GM19463 (cell line): ENCODE results near the gene SHROOM1.
"Not testable (repeated sequence)": the region's sequence is repeated elsewhere in the genome, so short reads cannot be mapped to it uniquely, and the experiment has no call there.

Experiments used
- ATAC-seq: cut with Tn5 transposase; IDR thresholded peaks from one replicate; pipeline ENCODE4 v1.9.1; 2021; ENCODE audit warnings: mild to moderate bottlenecking, moderate library complexity; ENCODE audit not compliant: unreplicated experiment

The SHROOM1 gene

GRCh38 chr5:132808448-132808847, 22.0 kb downstream of the SHROOM1 start:
- ATAC-seq, result no peak

GRCh38 chr5:132807163-132807838, 23.1 kb downstream of the SHROOM1 start:
- ATAC-seq, result peak; percentile 54

- ATAC-seq, result not testable (repeated sequence)
Observed at GRCh38 chr5:132806804-132807162, 23.7 kb downstream of the SHROOM1 start.

GRCh38 chr5:132805872-132806271, 24.6 kb downstream of the SHROOM1 start:
- ATAC-seq, result not testable (repeated sequence)

- ATAC-seq, result not testable (repeated sequence)
Observed at GRCh38 chr5:132804219-132804618, 26.2 kb downstream of the SHROOM1 start.

- not testable (repeated sequence) for ATAC-seq
Observed at GRCh38 chr5:132802685-132803066, 27.8 kb downstream of the SHROOM1 start.

- ATAC-seq, result no peak
Observed at GRCh38 chr5:132802044-132802684, 28.3 kb downstream of the SHROOM1 start.

- ATAC-seq, result no peak
Observed at GRCh38 chr5:132800545-132800944, 29.9 kb downstream of the SHROOM1 start.

GRCh38 chr5:132799392-132799791, 31.1 kb downstream of the SHROOM1 start:
- ATAC-seq, result no peak

- ATAC-seq, result no peak
Observed at GRCh38 chr5:132797651-132798050, 32.8 kb downstream of the SHROOM1 start.

- ATAC-seq, result no peak
Observed at GRCh38 chr5:132791026-132791425, 39.4 kb downstream of the SHROOM1 start.

- ATAC-seq, result no peak
Observed at GRCh38 chr5:132790201-132790865, 40.1 kb downstream of the SHROOM1 start.

- ATAC-seq, result no peak
Observed at GRCh38 chr5:132788990-132789886, 41.2 kb downstream of the SHROOM1 start.

GRCh38 chr5:132788508-132788907, 41.9 kb downstream of the SHROOM1 start:
- no peak for ATAC-seq

GRCh38 chr5:132787076-132787475, 43.4 kb downstream of the SHROOM1 start:
- no peak for ATAC-seq

GRCh38 chr5:132785864-132786263, 44.6 kb downstream of the SHROOM1 start:
- no peak for ATAC-seq

GRCh38 chr5:132785365-132785764, 45.1 kb downstream of the SHROOM1 start:
- ATAC-seq, result no peak

- ATAC-seq, result no peak
Observed at GRCh38 chr5:132782101-132782500, 48.3 kb downstream of the SHROOM1 start.

- no peak for ATAC-seq
Observed at GRCh38 chr5:132781029-132781428, 49.4 kb downstream of the SHROOM1 start.

GRCh38 chr5:132780577-132780976, 49.9 kb downstream of the SHROOM1 start:
- ATAC-seq, result no peak

GRCh38 chr5:132779961-132780360, 50.5 kb downstream of the SHROOM1 start:
- no peak for ATAC-seq
